HFF-Myc (cell line): ENCODE results near the gene CTSL.
A peak's percentile ranks its signal among the peaks of the same experiment; 100 is the strongest.

Source experiments
- DNase-seq: peaks from one replicate; pipeline ENCODE4 v3.0.0-alpha.2; 2011; ENCODE audit warnings: low read depth; ENCODE audit errors: extremely low read depth
- H3K4me3 ChIP-seq: replicated peaks from 2 replicates; pipeline ENCODE4 v1.5.1; 2011; ENCODE audit warnings: low read depth, mild to moderate bottlenecking, control low read depth, low read length
- CTCF ChIP-seq: IDR thresholded peaks from 2 replicates; pipeline ENCODE4 v1.5.1; 2012; ENCODE audit warnings: mild to moderate bottlenecking, low read depth, low read length, control low read depth; ENCODE audit errors: missing control alignments

Gene CTSL

GRCh38 chr9:87725900-87726709 lies at the start of gene CTSL:
CTSL (plus strand) TSS chr9:87726119; CDS start chr9:87727604, 1,485 bp downstream.
- no peak for TF ChIP-seq CTCF
- peak within 1 kb of the TSS; percentile 74 for H3K4me3 ChIP-seq
- DNase-seq: peak; percentile 24

- no peak for TF ChIP-seq CTCF
- no peak overlapping the region for H3K4me3 ChIP-seq
- no peak for DNase-seq
Measured at GRCh38 chr9:87676976-87677775, 48.7 kb upstream of the CTSL start.

- no peak overlapping the region for H3K4me3 ChIP-seq
- TF ChIP-seq CTCF: no peak
- no peak for DNase-seq
Measured at GRCh38 chr9:87677776-87678587, 47.9 kb upstream of the CTSL start.

- TF ChIP-seq CTCF: peak; percentile 85
- H3K4me3 ChIP-seq: no peak overlapping the region
- peak; percentile 47 for DNase-seq
Measured at GRCh38 chr9:87678650-87679355, 47.1 kb upstream of the CTSL start.

GRCh38 chr9:87681271-87682061 lies 44.5 kb upstream of the CTSL start:
- no peak overlapping the region for H3K4me3 ChIP-seq
- no peak for DNase-seq
- TF ChIP-seq CTCF: no peak
